Stimulated activated CD8-positive, alpha-beta memory T cell treated with anti-CD3 and anti-CD28 coated beads, Interleukin-7, amount 100 ng/mL, for 48 hours (primary cell): Measurements from ENCODE around the gene CLDN3.
"Not testable (repeated sequence)": the region's sequence is repeated elsewhere in the genome, so short reads cannot be mapped to it uniquely, and the experiment has no call there.

Experiments used
- DNase-seq, 2 donors: peaks; one replicate each; pipeline ENCODE4 v3.0.0-alpha.2; 2020; ENCODE audit warnings: low read depth in 1 of 2; ENCODE audit errors: extremely low read depth in 1 of 2

The CLDN3 gene

GRCh38 chr7:73770002-73770859 is at the start of gene CLDN3:
Gene CLDN3, minus strand, starts transcription at chr7:73770270. Its CDS starts 221 bp downstream, at chr7:73770049.
- no peak for DNase-seq

- no peak for DNase-seq
These were observed 47.1 kb upstream of the CLDN3 start for GRCh38 chr7:73817121-73817520.

- DNase-seq = no peak
These were observed 45.4 kb upstream of the CLDN3 start for GRCh38 chr7:73815436-73815835.

- no peak for DNase-seq
These were observed 42.9 kb upstream of the CLDN3 start for GRCh38 chr7:73812996-73813395.

- DNase-seq = peak; percentile 19 to 46
These were observed 41.7 kb upstream of the CLDN3 start for GRCh38 chr7:73811760-73812168.

- no peak for DNase-seq
These were observed 40.9 kb upstream of the CLDN3 start for GRCh38 chr7:73810998-73811360.

- DNase-seq = no peak
These were observed 39.4 kb upstream of the CLDN3 start for GRCh38 chr7:73809467-73809951.

- DNase-seq = no peak
These were observed 32.4 kb upstream of the CLDN3 start for GRCh38 chr7:73802459-73802858.

GRCh38 chr7:73801577-73801976 is 31.5 kb upstream of the CLDN3 start:
- DNase-seq = no peak

- no peak for DNase-seq
These were observed 29.4 kb upstream of the CLDN3 start for GRCh38 chr7:73799282-73800141.

GRCh38 chr7:73797176-73797575 is 27.1 kb upstream of the CLDN3 start:
- not testable (repeated sequence) for DNase-seq

- DNase-seq = not testable (repeated sequence)
These were observed 26.6 kb upstream of the CLDN3 start for GRCh38 chr7:73796656-73797055.

GRCh38 chr7:73795188-73795587 is 25.1 kb upstream of the CLDN3 start:
- not testable (repeated sequence) for DNase-seq

- DNase-seq = not testable (repeated sequence)
These were observed 21.2 kb upstream of the CLDN3 start for GRCh38 chr7:73791170-73791690.

GRCh38 chr7:73789051-73789450 is 19.0 kb upstream of the CLDN3 start:
- no peak for DNase-seq

- not testable (repeated sequence) for DNase-seq
These were observed 17.6 kb upstream of the CLDN3 start for GRCh38 chr7:73787786-73788048.

- DNase-seq = no peak
These were observed 16.5 kb upstream of the CLDN3 start for GRCh38 chr7:73786588-73786987.

GRCh38 chr7:73779517-73779916 is 9.4 kb upstream of the CLDN3 start:
- no peak for DNase-seq

GRCh38 chr7:73778801-73779389 is 8.8 kb upstream of the CLDN3 start:
- DNase-seq = no peak

GRCh38 chr7:73774923-73775322 is 4.9 kb upstream of the CLDN3 start:
- DNase-seq = no peak
